Measurements from ENCODE around the gene C1GALT1.

Gene C1GALT1

DNA sequence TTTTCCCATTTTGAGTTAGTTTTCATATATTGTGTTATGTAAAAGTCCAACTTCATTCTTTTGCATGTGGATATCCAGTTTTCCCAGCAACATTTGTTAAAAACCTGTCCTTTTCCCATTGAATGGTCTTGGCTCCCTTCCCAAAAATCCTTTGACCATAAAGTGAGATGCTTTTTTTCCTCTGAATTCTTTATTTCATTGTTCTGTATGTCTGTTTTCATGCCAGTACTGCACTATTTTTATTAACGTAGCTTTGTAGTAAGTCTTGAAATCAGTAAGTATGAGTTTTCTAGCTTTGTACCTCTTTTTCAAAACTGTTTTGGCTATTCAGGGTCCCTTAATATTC lies 20.0 kb downstream of the C1GALT1 start:
- DNase-seq: no peak

DNA sequence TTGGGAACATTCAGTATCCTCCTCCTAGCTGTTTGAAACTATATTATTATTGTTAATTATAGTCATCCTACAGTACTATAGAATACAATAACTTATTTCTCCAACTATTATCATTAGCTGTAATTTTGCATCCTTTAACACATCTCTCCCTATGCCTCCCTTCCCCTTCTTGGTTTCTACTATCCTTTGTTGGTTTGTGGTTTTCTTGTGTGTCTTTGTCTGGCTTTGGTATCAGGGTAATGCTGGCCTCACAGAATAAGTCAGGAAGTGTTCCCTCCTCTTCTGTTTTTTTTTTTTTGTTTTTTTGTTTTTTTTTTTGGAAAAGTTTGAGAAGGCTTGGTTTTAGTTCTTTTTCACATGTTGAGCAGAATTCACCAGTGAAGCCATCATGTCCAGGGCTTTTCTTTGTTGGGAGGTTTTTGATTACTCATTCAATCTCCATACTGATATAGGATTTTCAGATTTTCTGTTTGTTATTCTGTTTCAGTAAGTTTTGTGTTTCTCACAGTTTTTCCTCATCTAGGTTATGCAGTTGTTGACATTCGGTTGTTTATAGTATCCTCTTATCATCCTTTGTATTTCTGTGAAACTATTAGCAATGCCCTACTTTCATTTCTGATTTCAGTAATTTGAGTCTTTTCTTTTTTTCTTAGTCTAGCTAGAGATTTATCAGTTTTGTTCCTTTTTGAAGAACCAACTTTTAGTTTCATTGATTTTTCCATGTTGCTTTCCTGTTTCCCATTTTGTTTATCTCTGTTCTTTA lies 21.6 kb downstream of the C1GALT1 start:
- DNase-seq: no peak

DNA sequence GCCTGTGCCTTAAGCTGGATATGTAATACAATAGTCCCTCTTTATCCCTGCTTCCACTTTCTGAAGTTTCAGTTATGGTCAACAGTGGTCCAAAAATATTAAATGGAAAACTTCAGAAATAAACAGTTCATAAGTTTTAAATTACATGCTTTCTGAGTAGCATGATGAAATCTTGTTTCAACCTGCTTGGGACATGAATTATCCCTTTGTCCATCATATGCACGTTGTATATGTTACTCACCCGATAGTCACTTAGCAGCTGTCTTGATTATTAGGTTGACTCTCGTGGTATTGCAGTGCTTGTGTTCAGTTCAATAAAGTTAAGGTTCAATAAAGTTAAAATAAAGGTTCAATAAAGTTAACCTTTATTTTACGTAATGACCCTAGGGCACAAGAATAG lies 25.5 kb downstream of the C1GALT1 start:
- DNase-seq: no peak

DNA sequence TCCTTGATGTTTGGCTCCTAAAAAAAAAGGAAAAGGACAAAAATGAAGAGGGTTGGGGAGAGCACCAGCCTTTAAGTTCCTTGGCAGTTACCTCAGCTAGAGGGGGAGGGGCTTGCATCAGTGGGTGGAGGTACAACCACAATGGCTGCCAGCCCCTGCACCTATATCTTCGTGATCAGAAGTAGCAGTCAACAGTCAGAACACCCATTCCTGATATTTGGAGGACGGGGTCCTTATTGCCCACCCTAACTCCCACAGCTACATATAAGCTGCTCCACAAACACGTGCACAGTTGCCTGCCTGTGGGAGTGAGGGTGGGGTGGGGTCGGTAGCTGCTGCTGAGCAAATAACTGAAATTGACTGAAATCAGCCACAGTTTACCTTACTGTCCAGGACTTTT lies 26.2 kb downstream of the C1GALT1 start:
- no peak for DNase-seq

DNA sequence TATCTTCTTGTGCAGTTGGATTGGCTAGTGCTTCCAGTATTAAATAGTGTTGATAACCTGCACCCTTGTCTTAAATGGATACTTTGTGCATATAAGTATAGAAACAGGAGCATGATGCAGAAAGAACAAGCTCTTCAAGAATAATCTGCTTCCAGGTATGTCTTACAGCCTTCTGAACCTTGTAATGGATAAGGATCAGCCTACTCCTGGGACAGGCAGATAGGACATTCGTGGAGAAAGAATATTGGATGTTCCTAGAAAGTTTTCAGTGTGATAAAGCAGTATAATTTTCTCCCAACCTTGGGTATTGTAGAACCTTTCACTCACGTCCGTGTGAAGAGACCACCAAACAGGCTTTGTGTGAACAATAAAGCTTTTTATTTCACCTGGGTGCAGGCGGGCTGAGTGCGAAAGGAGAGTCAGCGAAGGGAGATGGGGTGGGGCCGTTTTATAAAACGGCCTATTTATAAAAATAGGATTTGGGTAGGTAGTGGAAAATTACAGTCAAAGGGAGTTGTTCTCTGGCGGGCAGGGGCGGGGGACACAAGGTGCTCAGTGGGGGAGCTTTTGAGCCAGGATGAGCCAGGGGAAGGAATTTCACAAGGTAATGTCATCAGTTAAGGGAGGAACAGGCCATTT lies 27.2 kb downstream of the C1GALT1 start:
- no peak for DNase-seq

DNA sequence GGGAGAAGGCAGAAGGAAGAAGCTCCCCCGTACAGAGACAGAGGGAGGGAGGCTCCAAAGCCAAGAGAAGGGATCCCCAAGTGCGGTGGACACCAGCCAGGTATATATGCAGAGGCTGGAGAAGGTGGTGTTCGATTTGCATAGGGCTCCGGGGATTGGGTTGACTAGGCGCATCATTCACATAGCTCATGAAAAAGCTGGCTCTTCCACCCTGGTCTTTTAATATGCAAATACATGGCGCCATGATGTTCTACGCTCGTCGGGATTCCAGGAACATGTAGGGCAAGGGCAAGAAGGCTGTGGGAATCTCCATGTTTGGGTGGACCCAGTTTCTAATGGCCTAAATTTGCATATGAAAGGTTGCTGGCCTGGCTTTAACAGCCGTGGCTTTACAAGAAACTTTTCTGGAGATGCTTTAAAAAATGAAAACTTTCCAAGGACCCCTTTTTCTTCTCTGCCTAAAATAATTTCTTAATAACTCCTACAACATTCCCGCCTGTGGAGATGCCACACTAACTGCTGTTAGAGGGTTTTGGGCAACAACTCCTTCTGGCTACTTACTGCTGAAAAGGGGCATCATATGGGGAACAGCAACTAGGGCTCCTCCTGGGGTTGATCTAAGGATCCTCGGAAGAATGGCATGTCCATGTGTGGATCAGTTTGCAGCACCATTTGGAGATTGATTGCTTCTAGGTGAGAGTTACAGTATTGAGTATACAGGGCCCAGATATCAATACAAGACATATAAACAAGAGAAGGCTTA lies 28.3 kb downstream of the C1GALT1 start:
- DNase-seq: no peak

DNA sequence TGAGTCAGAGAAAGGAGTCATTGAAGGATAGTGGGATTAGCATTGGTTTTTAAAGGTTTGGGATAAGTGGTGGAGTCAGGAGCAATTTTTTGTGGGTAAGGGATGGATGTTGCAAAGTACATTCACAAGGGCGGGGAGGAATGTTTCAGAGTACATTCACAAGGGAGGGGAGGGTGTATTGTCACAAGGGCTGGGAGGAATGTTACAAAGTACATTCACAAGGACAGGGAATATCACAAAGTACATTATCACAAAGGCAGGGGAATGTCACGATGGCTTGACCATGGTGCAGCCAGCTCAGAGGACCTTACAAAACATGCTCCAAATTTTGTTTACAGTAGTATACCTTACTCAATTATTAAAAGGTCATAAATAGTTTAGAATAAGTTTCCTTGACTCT lies 30.3 kb downstream of the C1GALT1 start:
- no peak for DNase-seq

DNA sequence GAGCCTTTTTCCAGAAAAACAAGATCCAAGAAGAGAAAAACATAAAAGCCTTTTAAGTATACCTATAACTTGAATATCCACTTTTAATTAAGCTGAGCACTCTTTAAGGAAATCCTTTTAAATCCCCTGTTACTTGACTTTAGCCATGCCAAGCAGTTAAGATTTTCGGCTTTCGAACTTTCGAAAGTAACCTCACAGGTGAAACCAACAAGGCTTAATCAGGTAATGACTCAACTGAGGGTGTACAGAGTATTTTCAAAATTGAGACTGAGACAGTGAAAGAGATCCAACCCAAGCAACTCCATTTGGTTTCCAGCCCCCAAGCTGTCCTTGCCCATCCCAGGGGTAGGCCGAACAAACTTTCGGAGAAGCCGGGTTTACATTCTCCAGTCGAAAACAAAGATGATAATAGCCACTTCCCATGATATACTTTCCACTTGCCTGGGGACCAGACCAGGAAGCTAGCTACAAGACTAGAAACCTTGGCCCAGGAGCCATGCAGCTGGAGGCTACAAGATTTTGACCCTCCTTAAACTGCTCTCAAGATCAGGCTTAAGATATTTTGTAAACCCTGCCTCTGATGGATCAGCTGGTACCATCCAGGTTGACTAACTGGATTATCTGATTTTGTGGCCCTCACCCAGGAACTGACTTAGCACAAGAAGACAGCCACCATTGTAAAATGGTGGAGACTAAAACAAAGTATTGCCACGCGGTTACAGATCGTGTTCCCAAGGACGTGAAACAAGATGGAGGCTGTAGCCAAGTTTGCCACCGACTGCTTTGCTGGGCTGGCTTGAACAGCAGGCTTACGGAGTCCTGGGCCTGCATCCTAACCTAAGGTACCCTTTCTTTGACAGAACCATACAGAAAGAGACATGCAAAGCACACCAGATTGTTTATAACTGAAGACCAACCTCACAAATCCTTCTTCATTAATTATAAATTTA lies 32.3 kb downstream of the C1GALT1 start:
- no peak for DNase-seq

DNA sequence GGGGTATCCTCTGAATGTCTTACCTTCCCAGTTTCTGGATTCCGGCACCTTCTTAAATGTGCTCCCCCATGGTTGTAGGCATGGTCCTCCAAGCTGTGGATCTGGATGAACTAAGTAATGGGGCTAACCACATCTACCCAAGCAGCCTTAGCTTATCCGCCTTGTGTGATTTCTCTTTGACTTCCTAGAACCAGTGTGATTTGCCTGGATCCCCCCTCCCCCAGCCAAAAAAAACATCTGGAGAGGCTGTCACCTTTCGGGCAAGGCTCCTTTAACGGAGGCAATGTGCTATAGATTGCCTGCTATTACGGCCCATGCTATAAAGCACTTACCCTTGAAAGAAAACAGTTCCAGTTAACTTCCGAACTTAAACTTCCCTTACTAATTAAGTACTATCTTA lies 33.9 kb downstream of the C1GALT1 start:
- no peak for DNase-seq

DNA sequence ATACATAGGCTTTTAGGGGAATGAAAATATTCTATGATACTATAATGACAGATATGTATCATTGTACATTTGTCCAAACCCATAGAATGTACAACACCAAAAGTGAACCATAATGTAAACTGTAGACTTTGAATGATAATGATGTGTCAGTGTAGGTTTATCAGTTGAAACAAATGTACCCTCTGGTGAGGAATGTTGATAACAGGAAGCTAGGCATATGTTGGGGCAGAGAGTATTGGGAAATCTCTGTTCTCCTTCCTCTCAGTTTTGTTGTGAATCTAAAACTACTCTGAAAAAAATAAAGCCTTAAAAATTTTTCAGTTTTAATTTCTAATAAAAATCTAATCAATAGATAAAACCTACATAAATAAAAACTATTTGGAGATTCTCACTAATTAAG lies 36.9 kb downstream of the C1GALT1 start:
- no peak for DNase-seq

DNA sequence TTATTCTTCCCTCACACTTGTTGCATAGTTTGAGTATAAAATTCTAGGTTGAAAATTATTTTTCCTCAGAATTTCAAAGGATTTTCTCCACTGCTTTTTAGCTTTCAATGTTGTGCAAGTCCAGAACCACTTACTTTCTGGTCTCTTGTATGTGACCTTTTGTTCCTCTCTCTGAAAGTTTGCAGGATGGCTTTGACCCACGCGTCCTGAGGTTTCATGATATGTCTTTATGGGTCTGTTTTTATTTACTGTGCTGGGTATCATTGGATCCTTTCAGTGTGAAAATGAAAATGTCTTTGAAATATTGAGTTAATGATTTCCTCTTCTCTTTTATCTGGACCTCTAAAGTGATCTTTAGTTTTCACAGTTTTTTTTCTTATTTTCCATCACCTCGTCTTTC lies 38.5 kb downstream of the C1GALT1 start:
- DNase-seq: no peak

DNA sequence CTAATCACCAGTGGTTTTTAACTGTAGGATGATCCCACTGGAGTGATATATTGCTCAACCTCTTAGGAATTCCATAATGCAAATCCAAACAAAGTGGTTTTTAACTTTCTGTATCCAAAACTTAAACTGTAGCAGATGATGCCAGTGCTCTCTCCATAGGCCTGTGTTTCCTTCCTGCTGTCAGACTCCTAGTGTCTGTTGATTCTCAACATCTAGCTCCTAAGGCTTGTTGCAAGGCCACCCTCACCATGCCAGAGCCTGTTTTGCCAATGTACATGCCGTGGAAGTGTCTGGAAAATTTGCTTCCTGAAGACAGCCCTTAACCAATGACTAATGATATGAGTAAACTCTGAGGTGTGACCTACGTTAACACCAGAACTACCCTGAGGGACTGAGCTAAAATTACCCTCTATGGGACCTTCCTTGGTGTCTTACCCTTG lies 39.3 kb downstream of the C1GALT1 start:
- DNase-seq: no peak

DNA sequence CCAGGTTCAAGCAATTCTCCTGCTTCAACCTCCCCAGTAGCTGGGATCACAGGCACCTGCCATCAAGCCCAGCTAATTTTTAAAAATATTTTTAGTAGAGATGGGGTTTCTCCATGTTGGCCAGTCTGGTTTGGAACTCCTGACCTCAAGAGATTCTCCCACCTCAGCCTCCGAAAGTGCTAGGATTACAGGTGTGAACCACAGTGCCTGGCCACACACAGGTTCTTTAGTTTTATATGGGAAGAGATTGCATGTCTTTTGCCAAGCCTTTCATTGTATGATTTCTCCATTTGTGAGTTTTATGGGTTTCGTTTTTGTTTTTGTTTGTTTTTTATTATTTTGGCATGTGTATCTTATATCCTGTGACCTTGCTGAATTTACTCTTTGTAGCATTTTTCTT lies 40.9 kb downstream of the C1GALT1 start:
- no peak for DNase-seq

DNA sequence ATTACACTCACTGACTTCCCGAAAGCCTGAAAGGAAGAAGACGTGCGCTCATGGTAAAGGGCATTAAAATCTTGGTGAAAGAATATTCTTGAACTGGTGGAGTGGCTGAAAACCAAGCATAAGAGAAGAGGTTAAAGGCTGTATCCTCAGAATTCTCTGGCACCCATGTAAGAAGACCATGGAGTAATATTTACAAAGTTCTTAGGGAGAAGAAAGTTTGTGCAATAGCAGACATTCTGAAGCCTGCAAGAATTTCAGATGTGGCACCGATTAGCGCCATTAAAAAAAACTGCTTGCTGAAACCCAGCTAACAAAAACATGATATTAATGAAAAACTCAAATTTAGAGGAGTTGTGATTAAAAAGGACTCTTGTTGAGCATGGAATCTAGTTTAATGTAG lies 44.1 kb downstream of the C1GALT1 start:
- DNase-seq: no peak

DNA sequence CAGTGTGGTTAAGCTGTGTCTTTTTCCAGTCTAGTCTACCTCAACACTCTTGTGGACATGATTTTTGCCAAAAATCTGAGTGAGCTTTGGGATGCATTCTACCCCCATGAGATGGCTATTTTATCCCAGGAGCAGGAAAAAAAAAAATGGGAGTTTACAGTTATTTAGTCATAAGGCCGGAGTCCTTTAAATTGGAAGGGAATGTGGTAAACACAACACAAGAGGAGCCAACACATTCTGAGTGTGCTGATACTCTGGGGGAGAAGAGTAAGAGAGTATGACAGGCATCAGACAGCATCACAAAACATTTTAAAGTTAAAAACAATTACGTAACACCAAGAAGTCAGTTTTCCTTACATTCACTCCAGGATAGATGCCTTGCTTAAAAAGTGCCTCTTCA lies 46.1 kb downstream of the C1GALT1 start:
- DNase-seq: no peak

DNA sequence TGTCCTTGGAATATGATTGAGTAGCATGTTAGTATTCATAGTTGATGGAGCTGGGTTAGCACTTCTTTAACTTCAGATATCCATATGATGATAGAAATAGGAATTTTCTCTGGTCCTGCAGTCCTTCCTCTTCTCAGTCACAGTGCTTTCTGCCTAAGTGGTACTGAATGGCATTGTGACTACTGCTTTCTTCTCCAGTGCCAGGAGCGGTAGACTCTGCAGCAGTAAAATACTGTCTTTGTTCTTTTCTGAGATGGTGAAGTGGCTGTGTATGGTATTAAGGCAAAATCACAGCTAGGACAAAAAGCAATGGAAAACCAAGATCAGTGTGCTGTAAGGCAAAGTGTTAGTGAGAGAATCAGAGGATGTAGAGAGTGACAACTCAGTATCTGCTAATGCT lies 46.6 kb downstream of the C1GALT1 start:
- DNase-seq: no peak

DNA sequence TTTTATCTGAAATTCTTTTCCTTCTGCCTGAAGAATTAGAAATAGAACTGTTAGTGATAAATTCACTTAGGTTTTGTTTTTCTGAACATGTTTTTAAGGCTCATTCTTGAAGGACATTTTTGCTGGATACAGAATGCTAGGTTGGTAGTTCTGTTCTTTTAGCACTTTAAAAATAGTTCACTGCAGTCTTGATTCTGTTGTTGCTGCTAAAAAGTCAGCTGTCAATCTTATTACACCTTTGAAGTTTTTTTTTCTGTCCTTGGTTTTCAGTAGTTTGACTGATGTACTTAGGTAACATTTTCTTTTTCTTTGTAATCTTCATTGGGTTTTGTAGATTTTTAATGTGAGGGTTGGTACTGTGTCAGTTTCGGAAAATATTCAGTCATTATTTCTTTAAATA lies 48.7 kb downstream of the C1GALT1 start:
- no peak for DNase-seq

DNA sequence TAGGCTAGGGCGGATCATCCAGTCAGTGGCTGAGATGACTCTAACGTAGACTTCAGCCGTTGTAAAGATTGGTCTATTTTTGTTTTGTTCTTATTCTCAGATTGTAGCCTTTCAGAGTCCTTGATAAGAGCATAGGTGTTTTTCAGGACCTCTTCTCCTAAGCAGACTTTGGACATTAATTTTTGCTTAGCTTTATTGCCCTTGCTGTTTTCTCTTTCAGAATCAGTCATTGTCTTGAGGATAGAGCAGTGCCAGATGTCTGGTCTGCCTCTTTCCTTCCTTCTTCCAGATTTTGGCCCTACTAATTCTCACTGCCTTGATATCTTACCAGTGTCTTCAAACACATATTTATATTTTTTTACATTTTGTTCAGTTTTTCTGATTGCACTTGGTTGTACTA lies 49.5 kb downstream of the C1GALT1 start:
- no peak for DNase-seq

DNA sequence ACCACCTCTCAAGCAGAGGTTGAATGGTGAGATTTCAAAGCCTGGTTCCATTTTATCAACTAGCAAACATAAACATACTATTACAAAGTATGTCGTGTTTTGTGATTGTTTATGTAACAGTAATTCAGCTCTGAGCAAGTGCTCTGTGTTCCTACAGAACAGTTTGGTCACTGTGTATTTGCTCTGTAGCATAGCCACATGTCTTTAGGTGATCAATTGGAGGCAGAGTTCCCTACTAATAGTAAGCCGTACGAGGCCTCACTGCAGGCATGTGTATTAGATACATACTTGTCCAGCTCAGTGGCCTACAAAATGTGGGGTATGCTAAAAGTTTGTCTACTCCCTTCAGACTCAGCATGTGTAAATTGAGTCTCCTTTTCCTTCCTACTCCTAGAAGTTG lies 53.0 kb downstream of the C1GALT1 start:
- no peak for DNase-seq

DNA sequence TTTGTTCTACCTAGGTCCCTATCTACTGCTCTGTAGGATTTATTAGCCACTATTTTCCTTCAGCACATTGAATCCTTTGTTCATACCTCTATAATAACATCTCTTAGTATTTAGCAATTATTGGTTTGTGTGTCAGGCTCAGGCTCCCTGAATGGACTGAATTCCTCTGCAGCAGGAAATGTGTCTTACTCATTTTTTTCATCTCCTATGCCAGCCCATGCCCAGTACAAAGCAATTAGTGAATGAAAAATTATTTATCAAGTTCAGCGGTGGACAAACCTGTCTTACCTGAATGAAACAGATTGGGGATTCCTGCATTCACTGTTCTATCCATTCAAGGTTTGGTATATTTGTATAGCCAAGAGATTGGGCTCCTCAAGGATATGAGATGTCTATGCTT lies 53.7 kb downstream of the C1GALT1 start:
- no peak for DNase-seq

DNA sequence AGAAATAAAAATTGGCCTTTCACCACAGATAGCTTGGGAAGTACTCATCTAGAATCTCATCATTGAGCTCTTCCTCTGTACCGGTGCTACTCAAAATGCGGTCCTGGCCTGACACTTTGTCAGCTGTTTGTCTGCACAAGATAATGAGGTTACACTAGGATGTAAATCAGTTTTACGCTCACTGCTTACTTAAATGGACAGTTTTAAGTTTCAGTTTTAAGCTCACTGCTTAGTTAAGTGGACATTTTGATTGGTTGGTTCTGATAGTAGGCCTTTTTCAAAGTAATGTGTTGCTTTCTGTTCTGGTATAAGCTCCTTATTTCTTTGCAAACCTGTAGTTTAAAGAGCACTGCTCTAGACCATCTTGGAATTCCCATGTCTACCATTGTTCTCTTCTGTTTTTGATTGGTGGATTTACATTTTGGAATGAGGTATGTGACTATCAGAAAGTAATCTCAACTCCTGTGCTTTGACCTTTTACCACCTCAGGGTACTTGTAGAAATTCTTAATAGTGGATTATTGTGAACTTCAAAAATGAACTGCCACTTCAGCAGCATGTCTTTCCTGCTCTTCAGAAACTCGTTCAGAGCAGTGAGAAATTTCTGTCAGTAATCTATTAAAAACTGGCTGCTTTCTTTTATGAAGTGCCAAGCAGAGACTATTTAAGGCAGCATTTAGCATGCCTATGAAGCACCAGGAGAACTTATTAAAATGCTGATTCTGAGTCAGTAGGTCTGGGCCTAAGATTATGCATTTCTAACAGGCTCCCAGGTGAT lies 55.0 kb downstream of the C1GALT1 start:
- no peak for DNase-seq

DNA sequence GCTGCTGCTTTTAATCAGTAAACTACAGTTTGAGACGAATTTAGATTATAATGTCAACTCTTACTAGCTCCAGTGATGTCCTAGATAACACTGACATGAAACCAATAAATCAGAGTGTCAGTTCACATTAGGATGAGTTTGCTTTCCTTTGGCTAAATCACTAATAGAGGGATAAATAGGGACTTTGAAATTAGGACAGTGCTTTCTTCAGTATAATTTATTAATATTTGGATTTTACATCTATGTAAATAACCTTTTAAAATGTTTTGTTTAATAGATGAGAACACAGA lies 55.6 kb downstream of the C1GALT1 start:
- DNase-seq: no peak

DNA sequence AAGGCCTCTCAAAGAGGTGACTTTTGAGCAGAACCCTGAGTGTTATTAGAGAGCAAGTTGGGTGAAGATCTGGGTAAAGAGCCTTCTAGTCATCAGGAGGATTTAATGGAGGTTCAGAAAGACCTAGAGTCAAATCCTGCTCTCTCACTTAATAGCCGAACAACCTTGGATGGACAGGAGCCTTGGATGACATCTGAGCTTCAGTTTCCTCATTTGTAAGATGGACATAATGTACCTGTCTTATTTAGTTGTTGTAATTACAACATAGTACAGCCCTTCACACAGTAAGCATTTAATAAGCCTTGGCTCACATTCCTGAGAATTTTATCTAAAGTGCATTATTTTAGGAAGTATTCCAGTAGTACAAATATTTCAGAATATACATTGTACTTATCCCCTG lies 57.0 kb downstream of the C1GALT1 start:
- DNase-seq: no peak

Data from stimulated activated CD4-positive, alpha-beta T cell treated with anti-CD3 and anti-CD28 coated beads, Interleukin-4, amount 100 ng/mL, for 4 hours (primary cell).